Stimulated activated CD8-positive, alpha-beta memory T cell treated with anti-CD3 and anti-CD28 coated beads, Interleukin-2, amount 100 ng/mL, for 48 hours (primary cell): ENCODE data around the gene CNBD2.
A peak's percentile ranks its signal among the peaks of the same experiment; 100 is the strongest.
"Not testable (repeated sequence)": the region's sequence is repeated elsewhere in the genome, so short reads cannot be mapped to it uniquely, and the experiment has no call there.

Experiments
- DNase-seq, 2 donors: peaks; one replicate each; pipeline ENCODE4 v3.0.0-alpha.2; 2020; ENCODE audit warnings: low read depth in 2 of 2

Gene CNBD2

DNA sequence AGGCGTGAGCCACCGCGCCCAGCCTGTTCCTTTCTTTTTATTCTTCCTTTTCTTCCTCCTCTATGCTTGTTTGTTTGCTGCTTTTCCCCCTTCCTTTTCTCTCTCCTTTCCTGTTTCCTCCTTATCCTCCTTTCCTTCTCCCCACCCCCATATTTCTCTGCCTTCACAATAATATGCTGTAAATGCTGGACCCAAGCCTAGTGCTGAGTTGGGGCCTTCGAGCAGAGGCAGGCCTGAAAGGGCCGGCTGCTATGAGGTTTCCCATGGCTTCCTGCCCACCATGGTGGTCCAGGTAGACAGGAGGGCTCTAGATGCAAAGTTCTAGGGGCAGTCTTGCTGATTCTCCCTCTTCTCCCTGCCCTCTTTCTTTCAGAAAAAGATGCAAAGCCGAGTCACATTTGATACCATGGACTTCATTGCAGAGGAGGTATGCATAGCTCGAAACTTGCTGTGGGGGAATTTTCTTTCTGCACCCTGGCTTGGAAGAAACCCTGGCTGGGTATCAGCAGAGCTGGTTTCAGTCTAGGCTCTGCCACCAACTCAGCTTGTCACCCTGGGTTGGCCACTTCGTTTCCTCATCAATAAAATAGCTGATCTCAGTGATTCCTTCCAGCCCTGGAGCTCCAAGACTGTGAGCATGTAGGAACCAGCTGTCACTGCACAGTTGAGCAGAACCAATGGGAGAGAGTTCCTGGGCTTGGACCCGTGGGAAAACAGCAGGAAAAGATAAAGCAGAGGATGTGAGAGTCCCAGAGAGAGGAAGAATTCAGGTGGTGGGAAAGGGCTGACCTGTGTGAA lies 7.4 kb downstream of the CNBD2 start:
- no peak for DNase-seq

- DNase-seq: no peak
Measured at GRCh38 chr20:35978041-35978513, 9.7 kb downstream of the CNBD2 start.

DNA sequence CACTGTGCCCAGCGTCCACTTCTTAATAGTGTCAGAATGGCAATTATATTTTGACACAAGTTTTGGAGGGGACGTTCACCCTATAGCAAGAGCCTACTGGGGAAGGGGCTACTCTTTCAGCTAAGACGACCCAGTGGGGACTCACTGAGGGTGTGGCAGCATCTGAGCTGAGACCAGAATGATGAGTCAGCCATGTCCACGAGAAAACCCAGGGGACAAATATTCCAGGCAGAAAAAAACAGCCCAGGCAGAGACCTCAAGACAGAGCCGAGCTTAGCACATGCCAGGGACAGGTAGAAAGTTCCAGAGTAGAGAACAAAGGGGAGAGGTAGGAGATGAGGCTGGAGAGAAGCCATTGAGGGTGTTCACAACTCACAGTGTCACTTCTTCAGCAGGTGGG lies 11.2 kb downstream of the CNBD2 start:
- DNase-seq: no peak

DNA sequence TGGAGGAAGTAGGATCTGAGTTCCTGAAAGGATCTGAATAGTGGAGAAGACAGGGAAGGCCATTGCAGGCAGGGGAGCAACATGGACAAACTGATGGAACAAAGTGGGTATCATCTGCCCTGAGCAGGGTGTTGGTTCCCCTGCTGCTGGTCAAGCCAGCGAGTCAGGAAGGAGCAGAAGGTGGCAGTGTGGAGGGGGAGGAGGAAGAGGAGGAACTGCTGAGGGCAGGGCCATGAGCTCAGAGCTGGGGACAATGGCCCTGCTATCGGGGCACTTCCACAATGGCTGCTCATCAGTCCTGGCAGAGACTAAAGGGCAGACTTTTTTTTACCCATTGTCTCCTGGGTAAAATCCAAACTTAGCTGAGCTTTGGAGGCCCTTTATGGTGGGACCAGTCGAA lies 13.6 kb downstream of the CNBD2 start:
- DNase-seq: no peak

DNA sequence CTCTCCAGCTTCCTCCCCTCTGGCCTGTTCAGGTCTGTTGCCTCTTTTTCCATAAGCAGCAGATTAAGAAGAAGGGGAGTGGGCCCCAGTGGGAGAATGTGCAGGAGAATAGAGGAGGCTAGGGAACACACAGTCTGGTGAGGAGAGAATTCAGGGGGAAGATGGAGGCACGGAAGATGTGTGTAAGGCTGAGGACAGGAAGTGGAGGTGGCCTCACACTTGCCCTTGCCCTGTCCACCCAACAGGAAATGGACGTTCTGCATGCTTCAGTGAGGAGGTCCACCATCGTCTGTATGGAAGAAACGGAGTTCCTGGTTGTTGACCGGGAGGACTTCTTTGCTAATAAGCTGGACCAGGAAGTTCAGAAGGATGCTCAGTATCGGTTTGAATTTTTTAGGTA lies 16.0 kb downstream of the CNBD2 start:
- DNase-seq: no peak

DNA sequence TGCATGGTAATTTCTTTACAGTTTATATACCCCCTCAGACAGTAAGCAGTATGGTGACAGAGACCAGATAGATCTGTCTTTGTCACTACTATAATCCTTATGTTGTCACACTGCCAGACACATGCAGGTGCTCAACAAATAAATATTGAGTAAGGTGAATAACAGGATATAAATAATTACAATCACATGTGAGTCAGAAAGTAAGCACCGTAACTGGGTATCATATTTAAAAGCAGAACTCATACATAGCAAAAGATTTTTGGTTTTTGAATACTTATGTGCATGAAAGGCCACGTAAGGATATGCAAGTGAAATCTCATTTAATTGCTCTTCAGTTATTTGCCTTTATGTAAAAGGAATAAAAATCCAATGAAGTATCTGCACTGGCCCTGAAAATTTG lies 17.4 kb downstream of the CNBD2 start:
- DNase-seq: no peak

DNA sequence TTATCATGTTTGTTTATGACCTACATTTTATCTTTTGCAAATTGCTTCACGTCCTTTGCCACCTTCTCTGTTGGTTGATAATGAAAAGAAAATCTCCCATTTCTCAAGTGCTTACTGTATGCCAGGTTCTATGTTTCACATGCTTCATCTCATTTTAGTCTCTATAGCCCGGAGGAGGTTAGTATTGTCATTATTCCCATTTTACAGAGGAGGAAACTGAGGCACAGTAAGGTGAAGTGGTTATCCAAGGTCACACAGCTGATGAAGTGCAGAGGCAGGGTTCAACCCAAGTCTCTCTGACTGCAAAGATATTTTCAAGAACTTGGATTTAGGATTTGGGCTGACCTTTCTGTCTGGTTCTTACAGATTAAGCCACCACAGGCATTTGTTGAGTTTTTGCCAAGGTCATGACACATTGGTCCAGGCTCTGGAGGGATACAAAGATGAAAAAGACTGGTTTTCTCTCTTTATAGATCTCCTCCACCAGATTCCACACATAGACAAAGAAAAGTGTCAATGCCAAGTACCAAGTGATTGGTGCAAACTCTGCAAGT lies 20.6 kb downstream of the CNBD2 start:
- DNase-seq: no peak

DNA sequence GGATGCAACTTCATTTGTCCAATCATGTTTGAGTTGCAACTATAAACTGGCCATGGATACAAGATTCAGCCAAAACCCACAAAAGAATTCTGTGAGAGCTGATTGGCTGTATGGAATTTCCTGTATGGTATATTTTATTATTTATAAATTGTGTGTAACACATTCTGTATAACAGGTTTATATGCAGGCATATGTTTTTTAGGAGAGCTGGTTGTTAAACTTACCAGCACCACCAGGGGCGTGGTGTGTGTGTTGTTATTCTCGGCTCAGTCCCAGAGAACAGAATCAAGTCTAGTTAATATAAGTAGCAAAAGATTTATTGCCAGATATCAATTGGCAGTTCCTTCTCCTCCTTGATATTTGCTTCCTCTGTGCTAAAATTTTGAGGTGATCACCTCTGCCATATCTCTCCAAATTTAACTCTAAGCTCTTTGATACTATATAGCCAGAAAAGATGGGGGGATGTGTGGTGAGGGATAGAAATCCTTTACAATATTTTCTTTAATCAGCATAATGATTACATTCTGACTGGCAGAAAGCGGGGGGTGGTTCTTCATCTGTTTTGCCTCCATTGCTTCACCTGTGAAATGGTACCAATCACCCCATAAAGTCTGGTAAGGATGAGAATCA lies 22.9 kb downstream of the CNBD2 start:
- no peak for DNase-seq

- DNase-seq: peak in 1 of 2 donors; percentile 10
Measured at GRCh38 chr20:35992713-35993335, 24.4 kb downstream of the CNBD2 start.

GRCh38 chr20:35994994-35995453 lies 26.6 kb downstream of the CNBD2 start:
- DNase-seq: peak; percentile 69

GRCh38 chr20:35996492-35996891 lies 28.1 kb downstream of the CNBD2 start:
- DNase-seq: not testable (repeated sequence)

GRCh38 chr20:36001331-36001730 lies 32.9 kb downstream of the CNBD2 start:
- not testable (repeated sequence) for DNase-seq

- no peak for DNase-seq
Measured at GRCh38 chr20:36002855-36003254, 34.5 kb downstream of the CNBD2 start.

DNA sequence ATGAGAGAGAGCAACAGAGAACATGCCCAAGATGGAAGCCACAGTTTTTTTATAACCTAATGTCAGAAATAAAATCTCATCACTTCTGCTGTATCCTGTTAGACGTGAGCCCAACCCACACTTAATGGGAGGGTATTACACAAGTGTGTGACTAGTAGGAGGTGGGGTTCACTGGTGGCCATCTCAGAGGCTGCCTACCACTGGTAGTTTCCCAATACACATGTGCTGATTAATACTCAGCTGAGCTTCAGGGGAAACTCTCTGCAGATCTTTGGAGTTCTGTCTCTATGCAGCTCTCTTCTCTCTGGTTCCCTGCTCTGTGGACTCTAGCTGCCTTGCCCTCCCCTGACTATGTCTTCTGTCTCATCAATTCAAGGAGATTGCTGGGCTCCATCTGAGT lies 35.7 kb downstream of the CNBD2 start:
- DNase-seq: no peak

DNA sequence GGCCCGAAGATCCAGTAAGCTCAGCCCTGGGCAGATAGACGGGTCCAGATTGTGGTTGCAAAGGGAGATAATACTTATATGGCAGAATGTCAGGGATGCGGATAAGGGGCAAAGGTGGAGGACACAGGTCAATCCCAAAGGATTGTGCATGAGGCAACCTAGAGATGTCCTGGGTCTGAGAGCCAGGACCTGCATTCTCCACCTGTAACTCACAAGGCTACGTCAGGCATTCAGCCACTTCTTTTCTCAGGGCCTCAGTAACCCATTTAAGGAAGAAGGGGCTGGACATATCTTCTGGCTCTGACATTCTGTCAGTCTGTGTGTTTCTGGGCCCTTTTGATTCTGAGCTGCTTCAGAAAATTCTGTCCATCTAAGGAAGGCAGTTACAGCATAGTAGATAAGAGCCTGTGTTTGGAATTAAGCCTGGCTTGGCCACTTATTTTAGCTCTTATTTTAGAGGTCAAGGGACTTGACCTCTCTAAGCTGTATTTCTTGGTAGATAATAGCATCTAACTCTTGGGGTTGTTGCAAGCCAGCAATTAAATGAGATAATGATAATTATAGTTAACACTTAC lies 40.2 kb downstream of the CNBD2 start:
- DNase-seq: no peak

DNA sequence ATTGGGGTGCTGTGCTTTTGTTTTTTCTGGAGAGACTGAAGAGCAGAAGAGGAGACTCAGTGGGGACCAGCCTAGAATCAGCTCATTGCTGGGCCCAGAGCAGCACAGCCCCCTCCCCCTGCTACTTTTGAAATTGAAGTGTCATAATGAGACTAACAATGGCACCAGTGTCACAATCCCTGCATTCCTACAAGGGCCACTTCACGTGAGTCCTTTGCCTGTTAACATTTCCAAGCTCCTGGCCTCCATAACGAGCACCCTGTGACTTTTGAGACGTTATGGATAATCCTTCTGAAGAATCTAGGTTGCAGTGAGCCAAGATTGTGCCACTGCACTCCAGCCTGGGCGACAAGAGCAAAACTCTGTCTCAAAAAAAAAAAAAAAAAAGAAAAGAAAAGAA lies 41.7 kb downstream of the CNBD2 start:
- DNase-seq: no peak

GRCh38 chr20:36010825-36011224 lies 42.4 kb downstream of the CNBD2 start:
- DNase-seq: no peak

DNA sequence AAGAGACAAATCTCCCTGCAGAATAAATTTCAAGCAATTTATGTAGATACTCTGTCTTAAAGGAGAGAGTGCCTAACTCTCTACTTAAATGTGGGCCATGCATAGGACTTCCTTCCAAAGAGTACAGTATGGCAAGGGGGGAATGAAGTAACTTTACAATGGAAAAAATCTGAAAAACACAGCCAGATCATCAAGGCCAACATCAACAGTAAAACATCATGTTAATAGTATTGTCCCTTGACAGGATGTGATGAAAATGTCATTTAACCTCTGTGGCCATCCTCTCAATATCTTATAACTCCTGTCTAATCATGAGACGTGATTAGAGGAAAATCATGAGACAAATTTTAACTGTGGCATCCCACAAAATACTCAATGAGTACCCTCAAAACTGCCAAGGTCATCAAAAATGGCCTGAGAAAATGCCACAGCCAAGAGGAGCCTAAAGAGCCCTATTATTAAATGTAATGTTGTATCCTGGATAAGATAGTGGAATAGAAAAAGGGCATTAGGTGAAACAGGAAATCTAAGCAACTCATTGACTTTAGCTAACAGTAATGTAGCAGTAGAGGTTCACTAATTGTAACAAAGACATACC lies 47.5 kb downstream of the CNBD2 start:
- DNase-seq: no peak

- DNase-seq: no peak
Measured at GRCh38 chr20:36017048-36017951, 48.9 kb downstream of the CNBD2 start.

DNA sequence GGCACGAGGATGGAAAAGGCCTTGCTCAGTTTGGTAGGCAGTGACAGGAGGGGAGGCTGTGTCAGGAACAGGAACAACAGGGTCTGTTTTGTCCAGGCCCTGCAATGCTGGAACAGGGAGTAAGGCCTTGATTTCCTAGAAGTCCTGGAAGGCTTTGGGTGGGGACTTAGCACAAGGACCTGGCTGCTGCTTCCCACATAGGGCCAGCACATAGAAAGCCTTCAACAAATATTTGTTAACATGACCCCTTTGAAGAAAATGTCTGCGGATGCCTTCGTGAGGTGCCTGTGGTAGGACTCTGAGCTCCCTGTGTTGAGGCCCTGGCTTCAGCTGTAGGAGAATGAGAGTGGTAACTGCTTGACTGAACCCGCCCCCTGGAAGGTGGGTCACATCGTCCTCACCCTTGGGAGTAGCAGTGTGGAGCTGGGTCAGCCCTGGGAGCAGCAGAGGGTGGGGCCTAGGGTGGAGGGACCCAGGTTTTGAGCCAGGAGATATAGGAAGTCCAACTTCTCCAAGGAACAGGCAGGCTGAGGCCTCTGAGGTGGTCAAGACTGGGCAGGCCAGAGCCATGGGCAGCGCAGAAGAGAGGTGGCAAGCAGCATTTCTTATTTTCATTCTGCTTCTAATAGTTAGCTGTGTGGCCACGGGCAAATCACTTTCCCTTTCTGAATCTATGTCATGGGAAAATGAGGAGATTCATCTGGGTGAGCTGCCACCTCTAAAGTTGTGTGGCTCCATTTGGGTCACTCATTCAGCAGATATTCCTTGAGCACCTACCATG lies 50.0 kb downstream of the CNBD2 start:
- no peak for DNase-seq
